HEK293T (cell line): ENCODE results near the gene TSC22D3.
A peak's percentile ranks its signal among the peaks of the same experiment; 100 is the strongest.

Source experiments
- CTBP1 ChIP-seq: fragments of 450-650 bp; IDR thresholded peaks from 2 replicates; pipeline ENCODE4 v1.6.1; 2016; ENCODE audit warnings: borderline replicate concordance
- ELF4 ChIP-seq: fragments of 450-650 bp; IDR thresholded peaks from 2 replicates; pipeline ENCODE4 v1.6.1; 2017; ENCODE audit warnings: antibody characterized with exemption
- FOXM1 ChIP-seq: fragments of 450-650 bp; IDR thresholded peaks from 2 replicates; pipeline ENCODE4 v1.6.1; 2017; ENCODE audit warnings: mild to moderate bottlenecking, borderline replicate concordance
- L3MBTL2 ChIP-seq: fragments of 450-650 bp; conservative IDR thresholded peaks from 2 replicates; pipeline ENCODE4 v1.6.1; 2016; ENCODE audit warnings: mild to moderate bottlenecking
- LEF1 ChIP-seq: fragments of 450-650 bp; IDR thresholded peaks from 2 replicates; pipeline ENCODE4 v1.6.1; 2017; ENCODE audit warnings: mild to moderate bottlenecking, borderline replicate concordance
- SP1 ChIP-seq: fragments of 450-650 bp; IDR thresholded peaks from 2 replicates; pipeline ENCODE4 v1.6.1; 2017
- TARDBP ChIP-seq: fragments of 450-650 bp; IDR thresholded peaks from 2 replicates; pipeline ENCODE4 v1.6.1; 2016
- TF ChIP-seq, protein P1 (sequence below): fragments of 450-650 bp; IDR thresholded peaks from 2 replicates; pipeline ENCODE4 v1.6.1; 2016

DNA sequence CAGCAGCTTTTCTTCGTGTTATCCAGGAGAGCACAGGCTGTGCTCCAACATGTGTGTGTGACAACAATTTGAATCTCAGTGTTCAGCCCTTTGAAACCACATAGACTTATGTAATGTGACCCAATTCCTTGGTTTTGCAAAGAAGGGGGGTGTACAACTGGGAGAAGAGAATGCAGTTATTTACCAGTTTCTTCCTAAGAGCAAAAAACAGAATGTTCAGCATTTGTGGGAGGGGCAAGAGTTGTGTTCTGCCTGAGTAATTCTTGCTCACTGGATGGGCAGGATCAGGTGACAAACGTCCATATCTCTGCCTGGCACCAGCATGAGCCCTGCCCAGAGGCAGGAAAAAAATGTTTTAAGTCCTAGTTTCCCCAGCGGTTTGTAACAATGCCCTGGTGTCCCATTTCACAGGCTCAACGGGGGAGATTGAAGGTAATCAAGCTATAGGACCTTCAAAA is 75.2 kb downstream of the TSC22D3 start:
- TF ChIP-seq, protein P1, sequence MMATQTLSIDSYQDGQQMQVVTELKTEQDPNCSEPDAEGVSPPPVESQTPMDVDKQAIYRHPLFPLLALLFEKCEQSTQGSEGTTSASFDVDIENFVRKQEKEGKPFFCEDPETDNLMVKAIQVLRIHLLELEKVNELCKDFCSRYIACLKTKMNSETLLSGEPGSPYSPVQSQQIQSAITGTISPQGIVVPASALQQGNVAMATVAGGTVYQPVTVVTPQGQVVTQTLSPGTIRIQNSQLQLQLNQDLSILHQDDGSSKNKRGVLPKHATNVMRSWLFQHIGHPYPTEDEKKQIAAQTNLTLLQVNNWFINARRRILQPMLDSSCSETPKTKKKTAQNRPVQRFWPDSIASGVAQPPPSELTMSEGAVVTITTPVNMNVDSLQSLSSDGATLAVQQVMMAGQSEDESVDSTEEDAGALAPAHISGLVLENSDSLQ, result no peak
- TF ChIP-seq LEF1, result no peak
- TF ChIP-seq L3MBTL2, result peak; percentile 55
- no peak for TF ChIP-seq SP1
- no peak for TF ChIP-seq FOXM1
- TF ChIP-seq TARDBP, result no peak
- TF ChIP-seq ELF4, result no peak
- no peak for TF ChIP-seq CTBP1
